Ramos (cell line): ENCODE measurements around the gene TAS2R41.
"Not testable (repeated sequence)": the region's sequence is repeated elsewhere in the genome, so short reads cannot be mapped to it uniquely, and the experiment has no call there.

Experiments
- in situ Hi-C: fragments of 300-500 bp; cut with MboI; formaldehyde crosslinking; loops from one replicate; pipeline ENCODE4 v1.14.3; 2022; ENCODE audit warnings: low sequenced_read_pairs; ENCODE audit not compliant: unreplicated experiment

Gene TAS2R41

DNA sequence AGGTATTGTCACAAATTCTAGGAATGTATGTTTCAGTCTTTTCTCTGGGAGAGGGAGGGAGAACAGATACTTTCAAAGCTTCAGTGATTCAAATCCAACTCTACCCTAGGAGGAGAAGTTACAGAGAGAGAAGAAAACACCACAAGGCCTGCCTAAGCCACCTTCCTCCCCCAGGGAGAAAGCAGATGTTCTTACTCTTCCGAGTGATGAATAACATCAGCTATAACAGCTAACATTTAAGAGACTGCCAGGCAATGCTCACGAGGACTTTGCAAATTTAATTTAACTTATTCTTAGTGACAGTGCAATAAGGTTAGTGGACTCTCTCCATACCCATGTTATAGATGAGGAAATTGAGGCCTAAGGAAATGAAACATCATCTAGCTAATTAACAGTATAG lies 36.8 kb downstream of the TAS2R41 start:
- in situ Hi-C loops = no loop called here

- in situ Hi-C loops = no loop called here
Observed at GRCh38 chr7:143514995-143515735, 37.5 kb downstream of the TAS2R41 start.

DNA sequence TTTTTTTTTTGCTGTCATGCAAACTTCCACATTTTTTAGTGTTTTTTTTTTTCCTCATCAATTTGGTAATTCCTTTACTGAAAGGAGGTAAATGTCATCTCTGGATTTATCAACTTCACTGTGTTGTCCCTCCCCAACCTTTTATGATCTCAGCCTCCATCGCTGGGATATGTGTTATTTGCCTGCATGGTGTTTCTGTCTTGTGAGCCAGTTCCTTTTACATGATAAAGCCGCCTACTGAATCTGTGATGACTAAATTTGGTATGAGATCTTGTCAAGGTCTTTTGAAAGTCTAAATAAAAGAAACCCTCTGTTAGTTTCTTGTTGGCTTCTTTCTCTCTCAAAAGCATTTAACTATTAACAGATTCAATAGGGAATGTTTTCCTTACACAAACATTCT lies 39.3 kb downstream of the TAS2R41 start:
- in situ Hi-C loops = no loop called here

DNA sequence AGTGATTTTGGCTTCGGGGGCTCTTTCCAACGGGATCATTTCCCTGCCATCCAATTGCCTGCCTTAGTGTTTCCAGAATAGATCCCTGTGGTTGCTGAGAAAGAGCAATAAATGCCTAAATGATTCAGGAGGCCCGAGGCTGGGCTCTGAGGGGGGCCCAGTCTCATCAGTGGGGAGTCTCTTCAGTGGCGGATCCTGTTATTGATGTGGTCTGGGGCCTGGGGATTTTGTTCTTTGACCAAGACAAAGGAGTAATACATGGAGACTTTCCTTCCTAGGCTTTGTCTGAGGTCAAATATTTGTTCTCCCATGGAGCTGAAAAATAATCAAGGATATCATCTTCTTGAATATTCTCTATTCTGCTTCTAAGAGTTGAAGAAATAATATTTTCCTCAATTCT lies 40.8 kb downstream of the TAS2R41 start:
- in situ Hi-C loops = no loop called here

GRCh38 chr7:143518941-143519340 lies 41.3 kb downstream of the TAS2R41 start:
- in situ Hi-C loops = no loop called here

DNA sequence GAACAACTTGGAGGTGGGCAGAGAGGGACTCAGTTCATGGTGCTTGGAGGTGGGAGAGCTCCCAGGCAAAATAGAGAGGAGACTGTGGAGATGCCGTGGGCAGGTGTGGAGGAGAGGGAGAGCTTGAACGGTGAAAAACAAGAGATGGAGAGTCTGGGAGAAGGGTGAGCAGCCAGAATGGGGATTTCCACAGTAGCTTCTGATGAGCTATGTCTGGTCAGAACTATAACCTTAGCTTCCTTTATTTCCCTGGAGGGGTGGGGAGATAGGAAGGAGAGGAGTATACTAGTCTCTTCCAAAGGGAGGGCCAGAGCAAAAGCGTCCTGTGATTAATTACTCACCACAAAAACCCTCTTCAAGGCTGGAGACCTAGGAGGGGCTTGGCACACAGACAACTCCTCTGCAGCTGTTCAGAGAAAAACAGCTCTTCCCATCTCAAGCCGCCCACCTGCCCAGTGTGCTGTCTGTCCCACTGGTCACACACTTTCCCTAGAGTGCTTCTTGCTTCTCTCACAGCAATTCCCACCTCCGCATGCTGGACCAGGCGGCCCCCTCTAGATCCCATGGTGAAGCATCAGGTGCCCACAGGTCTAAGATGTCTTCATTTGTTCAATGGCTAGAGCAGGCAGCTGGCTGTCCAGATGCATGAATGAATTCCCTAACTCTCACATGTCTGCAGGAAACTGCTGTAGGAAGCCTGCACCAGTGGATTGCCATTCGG lies 41.9 kb downstream of the TAS2R41 start:
- in situ Hi-C loops = no loop called here

DNA sequence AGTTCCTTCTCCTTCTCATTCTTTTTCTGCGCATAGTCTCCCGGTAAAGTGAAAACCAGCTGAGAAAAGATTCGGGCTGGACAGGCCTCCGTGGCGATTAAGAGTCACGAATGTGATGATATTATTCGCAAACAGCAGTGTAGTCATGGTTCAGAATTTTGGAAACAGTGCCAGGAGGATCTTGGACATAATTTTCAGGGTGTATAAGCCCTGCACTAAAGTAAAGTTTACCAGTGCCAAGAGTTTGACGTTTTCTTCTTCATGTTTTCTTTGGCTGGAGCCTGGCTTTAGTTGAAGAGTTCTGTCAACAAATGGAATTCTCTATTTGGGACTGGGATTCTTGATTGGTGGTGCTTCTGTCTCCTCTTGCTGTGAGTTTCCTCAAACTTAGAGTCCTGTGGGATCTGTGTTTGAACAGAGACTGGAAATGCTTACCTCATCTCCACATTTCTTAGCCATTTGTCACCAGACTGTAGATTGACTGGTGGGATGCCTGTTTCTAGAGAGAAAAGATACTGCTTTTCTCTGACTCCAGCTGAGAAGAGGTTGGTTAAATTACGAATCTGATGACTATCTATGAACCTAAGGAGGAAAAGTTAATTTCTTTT lies 44.7 kb downstream of the TAS2R41 start:
- in situ Hi-C loops = not testable (repeated sequence)
